Endothelial cell of umbilical vein (primary cell): Measurements from ENCODE around the gene LRP2. TPM values are rescaled to one million over a fixed set of nuclear protein-coding genes. Genes with fewer than 3 reads are reported as not detected.

Experiments
- BruUV-seq: library from RNA; stranded (reverse); fragments of 400-500 nt; replicated peaks from 2 replicates; lab custom pipeline; 2021; lab: Mats Ljungman, UMichigan
- CTCF ChIA-PET: fragments of 300-600, 350-600 bp; sonication (Branson Sonifier 250); formaldehyde crosslinking; loops from one replicate; lab custom pipeline; 2021; ENCODE audit warnings: antibody characterized with exemption, inconsistent platforms; lab: Charles Lee
- POLR2A ChIA-PET: fragments of 300-600, 350-600 bp; sonication (Branson Sonifier 250); formaldehyde crosslinking; loops from one replicate; lab custom pipeline; 2021; ENCODE audit warnings: antibody characterized with exemption, inconsistent platforms; lab: Charles Lee
- DNase-seq: peaks from one replicate; pipeline ENCODE4 v3.0.0-alpha.2; 2011; ENCODE audit warnings: low read depth, low spot score
- FAIRE-seq: peaks from 2 replicates; lab custom pipeline; 2011; peaks lifted over from hg19 to GRCh38; lab: Jason Lieb, UNC
- H2AFZ ChIP-seq: 2 replicates; pipeline ENCODE4 v1.6.0; 2012; ENCODE audit warnings: low read depth, low read length, control low read depth, inconsistent platforms
- H3K27ac ChIP-seq: 2 replicates; pipeline ENCODE4 v1.5.1; 2011; ENCODE audit warnings: low read depth, mild to moderate bottlenecking, control low read depth, low read length, moderate library complexity; ENCODE audit not compliant: insufficient read depth
- H3K27me3 ChIP-seq, 2 experiments: 2 replicates each; pipeline versions ENCODE4 v1.6.0 to v1.6.1; 2011; ENCODE audit warnings: low read length in 2 of 2, mixed read lengths in 1 of 2; ENCODE audit not compliant: control insufficient read depth in 2 of 2, insufficient read depth in 2 of 2
- H3K36me3 ChIP-seq, 2 experiments: 2 replicates in 1 of 2; 3 replicates in 1 of 2; pipeline ENCODE4 v1.5.1; 2011; ENCODE audit warnings: low read length in 2 of 2, mild to moderate bottlenecking in 1 of 2, moderate library complexity in 1 of 2; ENCODE audit not compliant: control insufficient read depth in 2 of 2, insufficient read depth in 2 of 2; ENCODE audit errors: extremely low read depth in 1 of 2
- H3K4me1 ChIP-seq: 3 replicates; pipeline ENCODE4 v1.5.1; 2011; ENCODE audit warnings: mild to moderate bottlenecking, low read length; ENCODE audit not compliant: control insufficient read depth, insufficient read depth; ENCODE audit errors: extremely low read depth
- H3K4me2 ChIP-seq: 2 replicates; pipeline ENCODE4 v1.6.1; 2011; ENCODE audit warnings: low read length, control low read depth, mixed read lengths; ENCODE audit not compliant: insufficient read depth
- H3K4me3 ChIP-seq, 3 experiments: fragments of 200-600 bp in 1 of 3; sonication (generic), shearing (Covaris generic) in 1 of 3; replicated peaks in 1 of 3; 2 replicates each; pipeline ENCODE4 v1.5.1; 2011 to 2016; ENCODE audit warnings: control low read depth in 3 of 3, low read length in 3 of 3, mild to moderate bottlenecking in 2 of 3, inconsistent platforms in 1 of 3, low read depth in 1 of 3, moderate library complexity in 1 of 3; ENCODE audit not compliant: insufficient read depth in 1 of 3
- H3K79me2 ChIP-seq: 2 replicates; pipeline ENCODE4 v1.6.0; 2012; ENCODE audit warnings: low read length, inconsistent platforms; ENCODE audit not compliant: control insufficient read depth, insufficient read depth
- H3K9ac ChIP-seq: replicated peaks from 2 replicates; pipeline ENCODE3; 2011; ENCODE audit warnings: low read length, control low read depth; ENCODE audit not compliant: insufficient read depth; ENCODE audit errors: extremely low read depth
- H3K9me1 ChIP-seq: replicated peaks from 3 replicates; pipeline ENCODE4 v1.6.0; 2011; ENCODE audit warnings: mild to moderate bottlenecking, low read length; ENCODE audit not compliant: control insufficient read depth, insufficient read depth; ENCODE audit errors: extremely low read depth
- H3K9me3 ChIP-seq: replicated peaks from 2 replicates; pipeline ENCODE4 v1.5.1; 2012; ENCODE audit warnings: low read length, inconsistent platforms; ENCODE audit not compliant: control insufficient read depth, insufficient read depth
- H4K20me1 ChIP-seq: replicated peaks from 2 replicates; pipeline ENCODE3; 2011; ENCODE audit warnings: mild to moderate bottlenecking, low read length; ENCODE audit not compliant: control insufficient read depth, insufficient read depth; ENCODE audit errors: extremely low read depth
- EZH2 ChIP-seq: IDR thresholded peaks from 2 replicates; pipeline ENCODE4 v1.6.1; 2012; ENCODE audit warnings: borderline replicate concordance, low read depth, mild to moderate bottlenecking, moderate library complexity, low read length, inconsistent platforms; ENCODE audit not compliant: severe bottlenecking
- FOS ChIP-seq: IDR thresholded peaks from 2 replicates; pipeline ENCODE4 v1.6.1; 2011; ENCODE audit warnings: mild to moderate bottlenecking, low read length, moderate library complexity, borderline replicate concordance; ENCODE audit not compliant: insufficient read depth
- GATA2 ChIP-seq: IDR thresholded peaks from 2 replicates; pipeline ENCODE4 v1.7.0; 2011; ENCODE audit warnings: low read depth, mild to moderate bottlenecking, moderate library complexity, mixed read lengths, low read length; ENCODE audit not compliant: insufficient read length, insufficient read depth
- JUN ChIP-seq: IDR thresholded peaks from 2 replicates; pipeline ENCODE4 v1.6.1; 2011; ENCODE audit warnings: borderline replicate concordance, low read depth; ENCODE audit not compliant: insufficient read length, insufficient read depth
- MYC ChIP-seq: IDR thresholded peaks from one replicate; pipeline ENCODE4 v1.6.1; 2011; ENCODE audit warnings: mild to moderate bottlenecking, low read depth, low read length
- POLR2A ChIP-seq: IDR thresholded peaks from 2 replicates; pipeline ENCODE4 v1.6.1; 2012; ENCODE audit warnings: low read depth, mild to moderate bottlenecking, control low read depth, low read length
- POLR2AphosphoS5 ChIP-seq: IDR thresholded peaks from 2 replicates; pipeline ENCODE4 v1.6.1; 2012; ENCODE audit warnings: low read depth, mild to moderate bottlenecking, control low read depth, low read length, moderate library complexity; ENCODE audit not compliant: insufficient read depth
- dilution Hi-C: fragments of 300-500 bp; cut with MboI; formaldehyde crosslinking; loops from one replicate; pipeline ENCODE4 v1.15.0; 2019; ENCODE audit warnings: low sequenced_read_pairs; ENCODE audit not compliant: extremely low pct_ligation_motif_present
- intact Hi-C: fragments of 100-400 bp; cut with micrococcal nuclease; formaldehyde crosslinking; loops from one replicate; pipeline ENCODE4 v1.10.0; 2022
- polyA plus RNA-seq, 4 experiments: library from polyadenylated mRNA; depleted of rRNA in 3 of 4; stranded (reverse) in 3 of 4; unstranded in 1 of 4; fragments of >200 nt; gene quantifications; 2 replicates each; pipeline versions ENCODE4 v1.2.1 to v1.2.3, GENCODE V29; 2011 to 2012; ENCODE audit warnings: missing spikeins in 1 of 4
- total RNA-seq: library from RNA; stranded (reverse); gene quantifications from 2 replicates; pipeline ENCODE4 v1.2.3, GENCODE V29; 2021
- TF ChIP-seq, protein P1 (sequence below), 2 donors: IDR thresholded peaks; 1 replicate in 1 of 2; 2 replicates in 1 of 2; pipeline ENCODE4 v1.5.1; 2011; ENCODE audit warnings: low read length in 2 of 2, mild to moderate bottlenecking in 2 of 2, moderate library complexity in 2 of 2, control low read depth in 1 of 2, inconsistent platforms in 1 of 2, low read depth in 1 of 2; ENCODE audit not compliant: insufficient read depth in 1 of 2; ENCODE audit errors: extremely low read depth in 1 of 2
- TF ChIP-seq, protein P2 (sequence below): IDR thresholded peaks from 2 replicates; pipeline ENCODE4 v1.6.1; 2011; ENCODE audit not compliant: insufficient read depth, insufficient read length

The LRP2 gene
- total and polyA plus RNA-seq, 2 donors (not counting 3 experiments of a cell fraction or from before 2014, with no cell fraction given) = not detected

DNA sequence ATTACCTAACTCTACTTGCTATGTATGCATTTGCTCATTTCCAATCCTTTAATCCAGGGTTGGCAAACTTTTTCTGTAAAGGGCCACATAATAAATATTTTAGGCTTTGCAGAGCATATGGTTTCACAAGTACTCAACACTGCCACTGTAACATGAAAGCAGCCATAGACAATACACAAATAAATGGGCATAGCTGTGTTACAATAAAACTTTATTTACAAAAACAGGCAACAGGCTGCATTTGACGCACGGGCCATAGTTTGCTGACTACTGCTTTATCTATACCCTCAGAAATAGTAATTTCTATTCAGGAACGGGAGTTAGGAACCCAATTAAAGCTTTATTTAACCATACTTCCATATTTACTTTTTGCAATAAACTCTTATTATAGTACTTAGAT, 154.3 kb downstream of the LRP2 start:
- BruUV-seq = no TSS peak
- Histone ChIP-seq H3K27me3 (peaks cover 6 to 8% of the 10 kb centered on the region in 2 experiments), H3K9me3 (no peaks in the 10 kb centered on the region), H3K36me3 (no peaks in the 10 kb centered on the region), H3K4me3 (no peak overlapping the region), H3K27ac (no peak overlapping the region), H3K4me2 (no peak overlapping the region), H3K9ac (no peak overlapping the region), H2AFZ (no peak overlapping the region), H3K4me1 (no peaks in the 10 kb centered on the region), H4K20me1 (no peaks in the 10 kb centered on the region), H3K9me1 (no peaks in the 10 kb centered on the region), H3K79me2 (no peaks in the 10 kb centered on the region)
- CTCF ChIA-PET = interaction anchor here (1.0 kb wide), 1 partner anchor 14 kb away, joined by 6 read pairs; no protein-coding TSS in a partner anchor
- FAIRE-seq = no peak
- dilution Hi-C loops (no loop called here), intact Hi-C loops (no loop called here)
- no peak for TF ChIP-seq MYC
- TF ChIP-seq, protein P1, sequence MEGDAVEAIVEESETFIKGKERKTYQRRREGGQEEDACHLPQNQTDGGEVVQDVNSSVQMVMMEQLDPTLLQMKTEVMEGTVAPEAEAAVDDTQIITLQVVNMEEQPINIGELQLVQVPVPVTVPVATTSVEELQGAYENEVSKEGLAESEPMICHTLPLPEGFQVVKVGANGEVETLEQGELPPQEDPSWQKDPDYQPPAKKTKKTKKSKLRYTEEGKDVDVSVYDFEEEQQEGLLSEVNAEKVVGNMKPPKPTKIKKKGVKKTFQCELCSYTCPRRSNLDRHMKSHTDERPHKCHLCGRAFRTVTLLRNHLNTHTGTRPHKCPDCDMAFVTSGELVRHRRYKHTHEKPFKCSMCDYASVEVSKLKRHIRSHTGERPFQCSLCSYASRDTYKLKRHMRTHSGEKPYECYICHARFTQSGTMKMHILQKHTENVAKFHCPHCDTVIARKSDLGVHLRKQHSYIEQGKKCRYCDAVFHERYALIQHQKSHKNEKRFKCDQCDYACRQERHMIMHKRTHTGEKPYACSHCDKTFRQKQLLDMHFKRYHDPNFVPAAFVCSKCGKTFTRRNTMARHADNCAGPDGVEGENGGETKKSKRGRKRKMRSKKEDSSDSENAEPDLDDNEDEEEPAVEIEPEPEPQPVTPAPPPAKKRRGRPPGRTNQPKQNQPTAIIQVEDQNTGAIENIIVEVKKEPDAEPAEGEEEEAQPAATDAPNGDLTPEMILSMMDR (IDR thresholded peaks at IDR 0.05; ENCODE audit: extremely low read depth in 1 of 2, insufficient read depth in 1 of 2, low read depth in 1 of 2, low read length in 2 of 2) = no peak
- TF ChIP-seq JUN = no peak
- TF ChIP-seq FOS = no peak
- TF ChIP-seq, protein P2, sequence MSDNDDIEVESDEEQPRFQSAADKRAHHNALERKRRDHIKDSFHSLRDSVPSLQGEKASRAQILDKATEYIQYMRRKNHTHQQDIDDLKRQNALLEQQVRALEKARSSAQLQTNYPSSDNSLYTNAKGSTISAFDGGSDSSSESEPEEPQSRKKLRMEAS = no peak
- TF ChIP-seq EZH2 = no peak
- TF ChIP-seq POLR2A = no peak
- no peak for TF ChIP-seq GATA2
- TF ChIP-seq POLR2AphosphoS5 = no peak
- no peak for DNase-seq
- POLR2A ChIA-PET = no interaction called here
